GM19438 (cell line): ENCODE data around the gene NPFFR2.
A peak's percentile ranks its signal among the peaks of the same experiment; 100 is the strongest.
"Not testable (repeated sequence)": the region's sequence is repeated elsewhere in the genome, so short reads cannot be mapped to it uniquely, and the experiment has no call there.

ENCODE experiments used
- ATAC-seq: cut with Tn5 transposase; IDR thresholded peaks from one replicate; pipeline ENCODE4 v1.9.1; 2021; ENCODE audit warnings: low read depth; ENCODE audit not compliant: unreplicated experiment

NPFFR2 gene

GRCh38 chr4:72110886-72111285, 79.1 kb downstream of the NPFFR2 start:
- ATAC-seq: no peak

- ATAC-seq: no peak
Measured at GRCh38 chr4:72111863-72112262, 80.1 kb downstream of the NPFFR2 start.

- ATAC-seq: peak; percentile 94
Measured at GRCh38 chr4:72112514-72113156, 80.8 kb downstream of the NPFFR2 start.

GRCh38 chr4:72118017-72118416, 86.2 kb downstream of the NPFFR2 start:
- ATAC-seq: no peak

- ATAC-seq: no peak
Measured at GRCh38 chr4:72119946-72120345, 88.1 kb downstream of the NPFFR2 start.

GRCh38 chr4:72128741-72129140, 96.9 kb downstream of the NPFFR2 start:
- no peak for ATAC-seq

- ATAC-seq: no peak
Measured at GRCh38 chr4:72136429-72136828, 104.6 kb downstream of the NPFFR2 start.

- not testable (repeated sequence) for ATAC-seq
Measured at GRCh38 chr4:72139997-72140396, 108.2 kb downstream of the NPFFR2 start.

GRCh38 chr4:72144241-72144640, 112.4 kb downstream of the NPFFR2 start:
- no peak for ATAC-seq

- ATAC-seq: no peak
Measured at GRCh38 chr4:72152731-72153130, 120.9 kb downstream of the NPFFR2 start.

- ATAC-seq: not testable (repeated sequence)
Measured at GRCh38 chr4:72153634-72154033, 121.8 kb downstream of the NPFFR2 start.

GRCh38 chr4:72169285-72169684, 137.5 kb downstream of the NPFFR2 start:
- not testable (repeated sequence) for ATAC-seq

- ATAC-seq: no peak
Measured at GRCh38 chr4:72169861-72170260, 138.1 kb downstream of the NPFFR2 start.

GRCh38 chr4:72171761-72172160, 140.0 kb downstream of the NPFFR2 start:
- no peak for ATAC-seq

GRCh38 chr4:72179342-72179741, 147.5 kb downstream of the NPFFR2 start:
- ATAC-seq: no peak

GRCh38 chr4:72186714-72187113, 154.9 kb downstream of the NPFFR2 start:
- no peak for ATAC-seq

- ATAC-seq: no peak
Measured at GRCh38 chr4:72194046-72194445, 162.2 kb downstream of the NPFFR2 start.

GRCh38 chr4:72194453-72194852, 162.7 kb downstream of the NPFFR2 start:
- no peak for ATAC-seq
